GM19025 (cell line): Measurements from ENCODE around the gene NAALADL1.

Experiments
- ATAC-seq: cut with Tn5 transposase; IDR thresholded peaks from one replicate; pipeline ENCODE4 v1.9.1; 2021; ENCODE audit warnings: mild to moderate bottlenecking, low read depth, moderate library complexity; ENCODE audit not compliant: unreplicated experiment

Gene NAALADL1

GRCh38 chr11:65083834-65084597 is 25.7 kb upstream of the NAALADL1 start, which contains the start of the genes CDCA5 and ZFPL1:
CDCA5 (minus strand) TSS chr11:65084040; CDS start chr11:65083978, 62 bp downstream.
ZFPL1 (plus strand) TSS chr11:65084222; CDS start chr11:65084699, 477 bp downstream.
- peak; percentile 79 for ATAC-seq

- no peak for ATAC-seq
Observed at GRCh38 chr11:65083134-65083833, 24.9 kb upstream of the NAALADL1 start.

GRCh38 chr11:65078786-65079342 is 20.5 kb upstream of the NAALADL1 start:
- no peak for ATAC-seq

GRCh38 chr11:65078151-65078550 is 19.8 kb upstream of the NAALADL1 start:
- peak; percentile 55 for ATAC-seq

GRCh38 chr11:65077451-65077850 is 19.1 kb upstream of the NAALADL1 start:
- no peak for ATAC-seq

GRCh38 chr11:65072631-65072966 is 14.2 kb upstream of the NAALADL1 start:
- ATAC-seq = no peak

- ATAC-seq = no peak
Observed at GRCh38 chr11:65071907-65072630, 13.7 kb upstream of the NAALADL1 start.

GRCh38 chr11:65069217-65069616 is 10.9 kb upstream of the NAALADL1 start:
- no peak for ATAC-seq

GRCh38 chr11:65067446-65067845 is 9.1 kb upstream of the NAALADL1 start:
- ATAC-seq = no peak

GRCh38 chr11:65066805-65067291 is 8.5 kb upstream of the NAALADL1 start:
- ATAC-seq = no peak

- no peak for ATAC-seq
Observed at GRCh38 chr11:65066315-65066714, 8.0 kb upstream of the NAALADL1 start.

- ATAC-seq = no peak
Observed at GRCh38 chr11:65065851-65066250, 7.5 kb upstream of the NAALADL1 start.

GRCh38 chr11:65064847-65065240 is 6.5 kb upstream of the NAALADL1 start:
- no peak for ATAC-seq

GRCh38 chr11:65063532-65063931 is 5.2 kb upstream of the NAALADL1 start:
- ATAC-seq = no peak

- no peak for ATAC-seq
Observed at GRCh38 chr11:65060913-65061408, 2.6 kb upstream of the NAALADL1 start.

GRCh38 chr11:65059959-65060824 is 1.8 kb upstream of the NAALADL1 start:
- ATAC-seq = no peak

GRCh38 chr11:65059523-65059922 is 1.2 kb upstream of the NAALADL1 start:
- ATAC-seq = no peak

GRCh38 chr11:65058012-65058411 is 341 bp downstream of the NAALADL1 start:
- no peak for ATAC-seq

GRCh38 chr11:65057526-65057925 is 827 bp downstream of the NAALADL1 start:
- no peak for ATAC-seq

GRCh38 chr11:65056999-65057398 is 1.4 kb downstream of the NAALADL1 start:
- no peak for ATAC-seq
